ENCODE measurements around the gene TRIP10. TPM values are rescaled to one million over a fixed set of nuclear protein-coding genes. Genes with fewer than 3 reads are reported as not detected.

Gene TRIP10
- polyA plus RNA-seq, 3 donors = 1.5 to 2.4 (median 1.9) TPM

GRCh38 chr19:6690160-6690885 lies 49.2 kb upstream of the TRIP10 start:
- H3K4me3 ChIP-seq (replicated peaks in 1 of 3; ENCODE audit: low read depth in 2 of 3, low read length in 3 of 3) = no peak overlapping the region
- H3K36me3 ChIP-seq (replicated peaks in 1 of 2; ENCODE audit: control insufficient read depth in 1 of 2, insufficient read depth in 2 of 2, low read length in 2 of 2) = no peaks in the 10 kb centered on the region
- peaks cover 15 to 19% of the 10 kb centered on the region in 2 donors for H3K4me1 ChIP-seq (ENCODE audit: control insufficient read depth in 1 of 2, insufficient read depth in 2 of 2, low read length in 2 of 2)
- no peak overlapping the region for H3K27ac ChIP-seq (ENCODE audit: low read depth in 1 of 2, low read length in 2 of 2)
- no peak overlapping the region for H3K4me2 ChIP-seq (replicated peaks; ENCODE audit: extremely low read depth, low read length, poor library complexity, severe bottlenecking)
- H3K9ac ChIP-seq (ENCODE audit: insufficient read depth, low read length, poor library complexity, severe bottlenecking) = no peak overlapping the region
- H3K4me1 Mint-ChIP-seq = peaks cover 17% of the 10 kb centered on the region
- H4K20me1 ChIP-seq (ENCODE audit: insufficient read depth, low read length) = no peaks in the 10 kb centered on the region
- H2AFZ ChIP-seq (ENCODE audit: insufficient read depth, low read depth, low read length, poor library complexity, severe bottlenecking) = no peak overlapping the region
- peaks cover 0 to 3% of the 10 kb centered on the region in 2 donors for H3K9me3 ChIP-seq (replicated peaks in 1 of 2; ENCODE audit: control insufficient read depth in 1 of 2, insufficient read depth in 1 of 2, low read length in 2 of 2)
- no peak overlapping the region for H3K27ac Mint-ChIP-seq
- no peak for DNase-seq
- intact Hi-C loops (cut with micrococcal nuclease) = no loop called here
- 82% methylated on average over 5 of the region's 11 CpGs for WGBS (ENCODE audit: insufficient coverage)
- no peak for TF ChIP-seq CTCF (IDR thresholded peaks at IDR 0.05)
- peaks cover 0 to under 1% of the 10 kb centered on the region in 2 donors for H3K36me3 Mint-ChIP-seq
- H3K27me3 ChIP-seq (ENCODE audit: control insufficient read depth in 2 of 2, insufficient read depth in 2 of 2, low read length in 2 of 2) = peaks cover 0 to 3% of the 10 kb centered on the region in 2 donors
- peaks cover 0 to 7% (median 4%) of the 10 kb centered on the region in 7 donors for H3K9me3 Mint-ChIP-seq
- H3K27me3 Mint-ChIP-seq (ENCODE audit: low read depth in 3 of 3) = peaks cover 10 to 26% (median 10%) of the 10 kb centered on the region in 3 donors
- no peak overlapping the region for H3K4me3 Mint-ChIP-seq
- no peaks in the 10 kb centered on the region for H3K79me2 ChIP-seq (ENCODE audit: insufficient read depth, low read length)

- no peak overlapping the region for H2AFZ ChIP-seq (ENCODE audit: insufficient read depth, low read depth, low read length, poor library complexity, severe bottlenecking)
- WGBS (ENCODE audit: insufficient coverage) = 98% methylated on average over 5 of the region's 8 CpGs
Observed at GRCh38 chr19:6691342-6691741, 48.1 kb upstream of the TRIP10 start.

More at GRCh38 chr19:6691342-6691741, 48.1 kb upstream of the TRIP10 start:
- TF ChIP-seq CTCF (IDR thresholded peaks at IDR 0.05) = no peak
- intact Hi-C loops (cut with micrococcal nuclease) = no loop called here
- no peaks in the 10 kb centered on the region for H3K36me3 ChIP-seq (replicated peaks in 1 of 2; ENCODE audit: control insufficient read depth in 1 of 2, insufficient read depth in 2 of 2, low read length in 2 of 2)
- no peak overlapping the region for H3K27ac ChIP-seq (ENCODE audit: low read depth in 1 of 2, low read length in 2 of 2)
- H3K9me3 ChIP-seq (replicated peaks in 1 of 2; ENCODE audit: control insufficient read depth in 1 of 2, insufficient read depth in 1 of 2, low read length in 2 of 2) = peaks cover 0 to 3% of the 10 kb centered on the region in 2 donors
- H3K36me3 Mint-ChIP-seq = no peaks in the 10 kb centered on the region
- no peak overlapping the region for H3K9ac ChIP-seq (ENCODE audit: insufficient read depth, low read length, poor library complexity, severe bottlenecking)
- H3K4me3 ChIP-seq (replicated peaks in 1 of 3; ENCODE audit: low read depth in 2 of 3, low read length in 3 of 3) = no peak overlapping the region
- peaks cover 7% of the 10 kb centered on the region for H3K4me1 Mint-ChIP-seq
- DNase-seq = no peak
- peak overlapping the region in 1 of 7 donors; percentile 41 for H3K27ac Mint-ChIP-seq
- no peaks in the 10 kb centered on the region for H3K79me2 ChIP-seq (ENCODE audit: insufficient read depth, low read length)
- H3K4me2 ChIP-seq (replicated peaks; ENCODE audit: extremely low read depth, low read length, poor library complexity, severe bottlenecking) = no peak overlapping the region
- H3K27me3 Mint-ChIP-seq (ENCODE audit: low read depth in 3 of 3) = peaks cover 10 to 29% (median 17%) of the 10 kb centered on the region in 3 donors
- peaks cover 5 to 8% of the 10 kb centered on the region in 2 donors for H3K4me1 ChIP-seq (ENCODE audit: control insufficient read depth in 1 of 2, insufficient read depth in 2 of 2, low read length in 2 of 2)
- no peak overlapping the region for H3K4me3 Mint-ChIP-seq
- H3K9me3 Mint-ChIP-seq = peaks cover 0 to 7% (median 4%) of the 10 kb centered on the region in 7 donors
- no peaks in the 10 kb centered on the region for H4K20me1 ChIP-seq (ENCODE audit: insufficient read depth, low read length)
- peaks cover 0 to 3% of the 10 kb centered on the region in 2 donors for H3K27me3 ChIP-seq (ENCODE audit: control insufficient read depth in 2 of 2, insufficient read depth in 2 of 2, low read length in 2 of 2)
